Kidney glomerular epithelial cell (primary cell): ENCODE measurements around the gene TPRX1.
"Not testable (repeated sequence)": the region's sequence is repeated elsewhere in the genome, so short reads cannot be mapped to it uniquely, and the experiment has no call there.

Experiments used
- DNase-seq: peaks from one replicate; lab custom pipeline; 2025; lab: John Stamatoyannopoulos, UW

Gene TPRX1, protein sequence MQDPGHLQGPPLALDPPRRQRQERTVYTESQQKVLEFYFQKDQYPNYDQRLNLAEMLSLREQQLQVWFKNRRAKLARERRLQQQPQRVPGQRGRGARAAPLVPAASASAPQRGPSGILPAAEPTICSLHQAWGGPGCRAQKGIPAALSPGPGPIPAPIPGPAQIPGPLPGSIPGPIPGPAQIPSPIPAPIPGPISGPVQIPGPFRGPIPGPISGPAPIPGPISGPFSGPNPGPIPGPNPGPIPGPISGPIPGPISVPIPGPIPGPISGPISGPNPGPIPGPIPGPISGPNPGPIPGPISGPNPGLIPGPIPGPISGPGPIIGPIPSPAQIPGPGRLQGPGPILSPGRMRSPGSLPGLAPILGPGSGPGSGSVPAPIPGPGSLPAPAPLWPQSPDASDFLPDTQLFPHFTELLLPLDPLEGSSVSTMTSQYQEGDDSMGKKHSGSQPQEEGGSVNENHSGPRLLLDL

DNA sequence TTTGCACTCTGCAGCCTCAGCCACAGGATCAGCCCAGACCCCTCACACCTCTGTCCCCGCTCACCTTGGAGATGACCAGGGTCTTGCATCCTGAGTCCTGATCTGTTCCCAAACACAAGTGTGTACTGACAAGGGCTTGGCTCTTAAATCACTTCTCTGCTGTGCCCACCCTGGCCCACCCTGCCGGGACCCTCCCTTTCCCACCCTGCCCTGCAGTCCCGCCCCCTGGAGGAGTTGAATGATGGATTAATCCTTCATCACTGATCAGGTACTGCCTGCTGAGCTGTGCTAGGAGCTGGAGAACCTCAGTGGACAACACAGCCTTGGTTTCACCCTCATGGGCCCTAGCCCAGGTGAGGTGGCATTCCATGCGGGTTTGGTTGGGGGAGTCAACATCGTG, at the start of gene TPRX1:
Gene TPRX1 (minus strand): TSS at position 101 of the 400 bp plus-strand sequence. CDS start 12 bp downstream, at position 89.
- DNase-seq = not testable (repeated sequence)

DNA sequence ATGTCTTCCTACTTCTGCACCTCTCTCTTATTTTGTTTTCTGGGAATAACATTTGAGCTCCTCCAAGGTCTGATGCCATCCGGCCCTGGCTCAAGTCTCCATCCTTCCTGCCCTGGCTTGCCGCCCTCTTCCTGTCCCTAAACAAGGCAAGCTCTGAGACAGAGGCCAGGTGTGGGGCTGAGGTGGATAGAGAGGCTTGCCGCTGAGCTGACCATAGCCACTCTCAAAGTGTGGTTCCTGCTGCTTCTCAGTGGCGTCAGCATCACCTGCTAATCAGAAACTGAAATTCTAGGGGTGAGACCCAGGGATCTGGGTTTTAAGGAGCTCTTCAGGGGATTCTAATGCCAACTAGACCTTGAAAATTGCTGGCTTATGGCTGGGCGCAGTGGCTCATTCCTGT, 48.7 kb upstream of the TPRX1 start:
- no peak for DNase-seq

DNA sequence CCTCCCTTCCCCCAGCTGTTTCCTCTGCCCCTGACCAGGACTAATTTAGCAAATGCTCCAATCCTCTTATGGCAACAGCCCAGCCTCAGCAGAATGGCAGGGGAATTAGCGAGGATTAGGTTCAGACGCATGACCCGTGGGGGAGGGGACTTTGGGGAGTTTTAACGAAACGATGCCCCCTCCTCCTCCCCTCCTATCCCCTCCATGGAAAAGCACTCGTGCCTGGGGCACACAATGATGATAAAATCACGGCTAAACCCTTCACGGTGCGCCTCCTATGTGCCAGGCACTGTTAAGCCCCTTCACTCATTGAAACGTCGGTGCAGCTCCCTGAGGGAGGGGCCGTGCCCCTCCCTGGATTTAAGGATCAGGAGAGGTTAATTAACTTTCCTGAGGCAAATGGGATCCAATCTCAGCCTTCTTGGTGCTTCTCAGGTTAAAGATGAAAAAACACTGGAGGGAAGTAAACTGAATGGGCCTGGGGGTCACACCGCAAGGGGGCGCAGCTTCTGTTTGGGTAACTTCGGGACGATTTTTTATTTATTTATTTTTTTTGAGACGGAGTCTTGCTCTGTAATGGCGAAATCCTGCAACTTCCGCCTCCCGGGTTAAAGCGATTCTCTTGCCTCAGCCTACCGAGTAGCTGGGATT, 44.6 kb upstream of the TPRX1 start:
- no peak for DNase-seq

DNA sequence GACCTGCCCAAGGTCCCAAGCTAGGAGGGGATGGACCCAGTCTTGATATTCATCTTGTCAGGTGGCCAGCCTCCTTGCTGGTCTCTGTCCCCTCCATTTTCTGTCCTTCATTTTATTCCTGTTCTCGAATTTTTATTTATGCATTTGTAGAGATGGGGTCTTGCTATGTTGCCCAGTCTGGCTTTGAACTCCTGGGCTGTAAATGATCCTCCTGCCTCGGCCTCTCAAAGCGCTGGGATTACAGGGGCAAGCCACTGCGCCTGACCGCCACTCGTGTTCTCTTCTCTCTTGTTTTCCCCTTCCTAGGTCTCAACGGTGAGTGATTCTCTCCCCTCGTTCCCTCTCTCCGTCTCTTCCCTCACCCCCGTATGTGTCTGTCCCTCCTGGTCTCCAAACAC, 44.1 kb upstream of the TPRX1 start:
- no peak for DNase-seq

DNA sequence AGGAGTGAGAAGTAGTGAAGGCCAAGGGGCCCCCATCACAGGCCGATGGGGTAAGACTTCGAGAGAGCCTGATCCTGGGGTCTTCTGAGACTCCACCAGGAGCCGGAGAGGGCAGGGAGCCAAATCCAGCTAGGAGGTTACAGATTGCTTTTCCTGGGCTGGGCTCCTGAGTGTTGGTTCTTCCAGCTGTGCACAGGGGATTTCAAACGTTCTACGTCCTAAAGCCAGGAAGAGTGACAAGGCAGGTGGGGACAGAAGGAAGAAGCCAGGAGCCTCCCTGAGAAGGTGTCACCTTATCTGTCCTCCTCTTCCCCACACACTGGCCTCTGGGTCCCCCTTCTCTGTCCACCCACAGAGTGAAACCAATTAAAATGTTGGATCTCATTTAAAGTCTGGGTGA, 38.6 kb upstream of the TPRX1 start:
- no peak for DNase-seq

DNA sequence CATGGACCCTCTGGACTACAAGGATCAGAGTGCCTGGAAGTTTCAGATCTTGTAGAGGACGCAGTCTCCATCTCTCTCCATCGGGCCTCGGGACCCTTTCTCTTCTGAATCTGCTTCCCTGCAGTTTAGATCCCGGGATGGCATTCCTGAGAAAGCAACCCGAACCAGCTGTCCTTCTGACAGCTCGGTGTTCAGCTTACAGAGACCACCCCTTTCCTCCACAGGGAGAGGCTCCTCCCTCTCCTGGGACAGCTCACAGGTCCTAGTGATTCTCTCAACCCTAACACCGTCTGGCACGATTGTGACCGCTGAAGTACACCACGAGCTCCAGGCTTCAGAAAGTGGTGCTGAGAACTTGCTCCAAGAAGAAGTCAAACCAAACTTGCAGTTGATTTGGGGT, 35.6 kb upstream of the TPRX1 start:
- DNase-seq = peak; percentile 1

DNA sequence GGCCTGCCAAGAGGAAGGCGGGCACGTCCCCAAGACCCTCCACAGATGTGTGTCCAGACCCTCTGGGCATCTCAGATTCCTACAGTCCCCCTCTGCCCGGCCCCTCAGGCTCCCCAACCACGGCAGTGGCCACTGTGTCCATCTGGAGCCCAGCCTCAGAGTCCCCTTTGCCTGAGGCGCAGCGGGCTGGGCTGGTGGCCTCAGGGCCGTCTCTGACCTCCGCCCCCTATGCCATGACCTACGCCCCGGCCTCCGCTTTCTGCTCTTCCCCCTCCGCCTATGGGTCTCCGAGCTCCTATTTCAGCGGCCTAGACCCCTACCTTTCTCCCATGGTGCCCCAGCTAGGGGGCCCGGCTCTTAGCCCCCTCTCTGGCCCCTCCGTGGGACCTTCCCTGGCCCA, 35.1 kb upstream of the TPRX1 start:
- no peak for DNase-seq

DNA sequence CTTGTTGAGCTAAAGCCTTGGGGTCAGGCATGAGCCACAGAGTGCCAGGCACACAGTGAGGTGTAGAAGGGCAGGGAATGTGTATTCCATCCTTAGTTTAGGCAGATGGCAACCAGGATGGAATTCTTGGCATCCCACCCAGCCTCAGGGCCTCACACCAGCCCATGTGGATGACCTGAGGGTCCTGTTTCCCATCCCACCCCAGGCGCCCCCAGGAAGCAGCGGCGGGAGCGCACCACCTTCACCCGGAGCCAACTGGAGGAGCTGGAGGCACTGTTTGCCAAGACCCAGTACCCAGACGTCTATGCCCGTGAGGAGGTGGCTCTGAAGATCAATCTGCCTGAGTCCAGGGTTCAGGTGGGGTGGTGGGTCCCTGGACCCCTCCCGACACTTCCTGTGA, 31.7 kb upstream of the TPRX1 start:
- DNase-seq = no peak

DNA sequence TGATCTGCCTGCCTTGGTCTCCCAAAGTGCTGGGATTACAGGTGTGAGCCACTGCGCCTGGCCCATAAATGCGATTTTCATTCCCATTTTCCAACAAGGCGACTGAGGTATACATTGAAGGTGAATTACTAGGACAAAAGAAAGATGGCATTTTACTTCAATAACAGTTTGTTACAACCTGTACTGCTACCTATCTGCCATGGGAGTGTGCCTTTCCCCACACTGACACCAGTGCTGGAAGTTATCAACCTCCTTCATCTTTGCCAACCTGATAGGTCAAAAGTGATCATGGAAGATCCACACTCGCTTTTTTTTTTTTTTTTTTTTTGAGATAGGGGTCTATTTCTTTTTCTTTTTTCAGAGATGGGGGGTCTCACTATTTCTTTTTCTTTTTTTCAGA, 28.4 kb upstream of the TPRX1 start:
- no peak for DNase-seq

DNA sequence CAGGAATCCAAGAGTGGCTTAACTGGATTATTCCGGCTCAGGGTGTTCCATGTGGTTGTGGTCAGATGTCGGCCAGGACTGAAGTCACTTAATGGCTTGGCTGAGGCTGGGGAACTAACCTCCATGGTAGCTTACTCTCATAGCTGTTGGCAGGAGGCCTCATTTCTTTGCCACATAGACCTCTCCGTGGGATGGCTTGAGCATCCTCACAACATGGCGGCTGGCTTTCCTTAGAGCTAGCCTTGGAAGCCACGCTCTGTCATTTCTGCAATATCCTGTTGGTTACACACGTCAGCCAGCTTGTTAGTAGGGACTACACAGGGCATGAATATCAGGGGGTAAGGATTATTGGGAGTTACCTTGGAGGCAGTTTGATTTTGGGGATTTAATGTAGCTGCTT, 22.4 kb upstream of the TPRX1 start:
- no peak for DNase-seq

DNA sequence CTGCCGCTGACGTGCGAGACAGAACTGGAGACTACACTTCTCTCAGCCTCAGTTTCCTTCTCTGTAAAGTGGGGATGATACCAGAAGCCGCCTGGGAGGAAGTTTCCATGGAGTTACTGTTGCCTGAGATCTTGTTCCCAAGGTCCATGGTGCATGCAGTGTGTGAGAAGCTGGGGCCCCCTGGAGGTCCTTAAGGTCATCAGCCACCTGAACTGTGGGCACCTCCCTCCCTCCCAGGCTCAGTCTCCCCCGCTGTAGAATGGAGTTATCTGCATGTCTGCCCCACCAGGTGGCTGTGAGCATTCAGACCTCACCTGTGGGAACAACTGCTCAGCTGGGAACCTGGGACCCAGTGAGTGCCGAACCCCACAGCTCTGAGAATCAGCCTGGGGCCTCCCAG, 20.0 kb upstream of the TPRX1 start:
- DNase-seq = no peak

DNA sequence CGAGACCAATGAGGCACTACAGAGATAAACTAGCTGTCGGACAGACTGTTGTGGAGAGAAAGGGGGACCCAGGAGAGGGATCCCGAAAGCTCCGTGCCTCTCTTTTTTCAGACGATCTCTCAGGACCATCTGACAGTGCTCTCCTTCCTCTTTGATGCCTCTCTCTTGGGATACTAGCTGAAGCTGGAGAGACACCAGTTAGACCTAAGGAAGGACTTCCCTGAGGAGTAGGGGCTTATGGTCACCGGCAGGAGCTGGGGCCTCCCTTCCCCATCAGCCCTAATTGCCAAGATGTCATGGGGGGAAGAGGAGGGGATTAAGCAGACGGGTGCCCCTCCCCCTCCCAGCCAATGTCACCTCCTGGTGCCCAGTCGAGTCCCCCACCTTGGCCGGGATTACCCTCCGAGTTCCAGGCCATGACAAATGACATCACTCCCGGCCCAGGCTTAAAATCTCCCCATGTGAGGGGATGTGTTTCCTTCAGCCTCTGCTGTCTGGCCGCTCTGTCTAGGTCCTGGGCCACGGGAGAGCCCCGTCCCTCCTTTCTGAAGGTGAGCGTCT, 17.2 kb upstream of the TPRX1 start, which contains the start of gene CRX:
Gene CRX (plus strand): TSS at position 478 of the 561 bp plus-strand sequence. CDS start 12,507 bp downstream, outside the sequence.
- DNase-seq = no peak

DNA sequence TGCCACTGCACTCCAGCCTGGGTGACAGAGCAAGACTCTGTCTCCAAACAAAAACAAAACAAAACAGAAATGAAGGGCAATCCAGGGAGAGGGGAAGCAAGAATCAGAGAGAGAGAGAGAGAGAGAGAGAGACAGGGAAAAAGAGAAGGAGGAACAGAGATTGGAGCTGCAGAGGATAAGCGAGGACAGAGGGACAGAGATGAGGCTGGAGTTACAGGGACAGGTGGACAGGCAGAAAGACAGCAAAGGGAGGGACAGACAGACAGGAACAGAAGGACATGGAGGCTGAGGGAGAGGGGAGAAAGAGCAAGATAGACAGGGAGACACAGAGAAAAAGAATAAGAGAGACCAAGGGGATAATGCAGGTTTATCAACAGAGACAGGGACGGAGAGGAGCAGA, 16.1 kb upstream of the TPRX1 start:
- no peak for DNase-seq

DNA sequence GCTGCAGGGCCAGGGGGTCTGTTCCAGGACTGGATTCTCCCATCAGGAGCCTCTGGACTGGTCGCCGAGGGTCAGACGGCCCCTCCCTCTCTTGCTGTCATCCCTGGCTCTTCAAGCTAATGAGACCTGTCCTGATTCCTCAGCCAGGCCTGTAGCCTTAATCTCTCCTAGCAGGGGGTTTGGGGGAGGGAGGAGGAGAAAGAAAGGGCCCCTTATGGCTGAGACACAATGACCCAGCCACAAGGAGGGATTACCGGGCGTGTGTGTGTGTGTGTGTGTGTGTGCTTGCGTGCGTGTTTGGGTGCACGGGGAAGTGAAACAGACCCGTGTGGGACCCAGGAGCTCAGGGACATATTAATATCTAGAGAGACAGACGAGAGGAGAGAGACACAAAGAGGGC, 15.5 kb upstream of the TPRX1 start:
- DNase-seq = no peak

DNA sequence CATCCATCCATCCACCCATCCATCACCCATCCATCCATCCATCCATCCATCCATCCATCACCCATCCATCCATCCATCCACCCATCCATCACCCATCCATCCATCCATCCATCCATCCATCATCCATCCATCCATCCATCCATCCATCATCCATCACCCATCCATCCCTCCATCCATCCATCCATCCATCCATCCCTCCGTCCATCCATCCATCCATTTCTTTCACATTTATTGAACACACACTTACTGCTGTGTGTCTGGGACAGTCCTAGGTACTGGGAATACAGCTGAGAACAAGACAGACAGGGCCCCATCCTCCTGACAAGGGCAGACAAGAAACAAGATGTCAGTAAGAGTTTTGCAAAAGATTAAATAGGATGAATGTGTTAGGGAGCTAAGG, 13.9 kb upstream of the TPRX1 start:
- not testable (repeated sequence) for DNase-seq

DNA sequence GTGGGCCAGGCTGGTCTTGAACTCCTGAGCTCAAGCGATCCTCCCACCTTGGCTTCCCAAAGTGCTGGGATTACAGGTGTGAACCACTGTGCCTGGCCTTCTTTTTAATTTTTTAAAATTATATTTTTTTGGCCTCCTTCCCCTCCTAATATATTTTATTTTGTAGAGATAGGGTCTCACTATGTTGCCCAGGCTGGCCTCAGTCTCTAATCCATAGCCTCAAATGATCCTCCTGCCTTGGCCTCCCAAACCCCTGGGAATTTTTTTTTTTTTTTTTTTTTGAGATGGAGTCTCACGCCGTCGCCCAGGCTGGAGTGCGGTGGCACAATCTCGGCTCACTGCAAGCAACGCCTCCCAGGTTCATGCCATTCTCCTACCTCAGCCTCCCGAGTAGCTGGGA, 11.9 kb upstream of the TPRX1 start:
- DNase-seq = not testable (repeated sequence)

DNA sequence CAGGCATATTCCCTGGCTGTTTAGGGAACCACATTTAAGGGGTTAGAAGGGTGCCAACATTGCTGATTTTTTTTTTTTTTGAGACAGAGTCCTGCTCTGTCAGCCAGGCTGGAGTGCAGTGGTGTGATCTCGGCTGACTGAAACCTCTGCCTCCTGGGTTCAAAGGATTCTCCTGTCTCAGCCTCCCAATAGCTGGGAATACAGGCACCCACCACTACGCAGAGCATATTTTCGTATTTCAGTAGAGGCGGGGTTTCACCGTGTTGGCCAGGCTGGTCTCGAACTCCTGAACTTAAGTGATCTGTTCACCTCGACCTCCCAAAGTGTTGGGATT, 9.6 kb upstream of the TPRX1 start:
- no peak for DNase-seq

DNA sequence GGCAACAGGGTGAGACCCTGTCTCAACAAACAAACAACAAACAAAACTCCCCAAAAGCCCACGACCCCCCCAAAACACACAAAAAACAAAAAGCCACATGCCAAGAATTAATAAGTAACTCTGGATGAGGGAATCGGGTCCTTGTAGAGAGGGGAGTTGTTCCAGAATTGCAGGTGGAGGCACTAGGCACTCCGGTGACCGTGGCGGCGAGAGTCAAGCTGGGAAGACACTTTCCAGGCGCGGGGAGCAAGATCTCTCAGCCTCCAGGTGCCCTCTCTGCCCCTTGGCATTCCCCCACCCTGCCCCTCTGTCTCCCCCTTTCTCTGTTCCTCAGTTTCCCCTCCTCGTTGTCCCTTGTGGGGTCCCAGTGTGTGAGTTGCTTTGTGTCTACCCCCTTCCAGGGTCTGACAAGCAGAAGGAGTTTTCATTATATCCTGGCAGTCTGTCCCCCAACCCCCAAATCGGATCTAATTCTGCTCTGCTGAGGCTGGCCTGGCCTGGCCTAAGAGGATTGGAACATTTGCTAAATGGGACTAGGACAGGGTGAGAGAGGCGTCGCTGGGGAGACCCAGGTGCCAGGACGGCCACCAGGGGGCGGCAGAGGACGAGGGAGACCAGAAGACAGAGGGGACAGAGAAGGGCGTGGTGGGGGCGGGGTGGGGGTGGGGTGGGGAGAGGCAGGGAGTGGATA, 9.1 kb upstream of the TPRX1 start:
- peak; percentile 0 for DNase-seq

DNA sequence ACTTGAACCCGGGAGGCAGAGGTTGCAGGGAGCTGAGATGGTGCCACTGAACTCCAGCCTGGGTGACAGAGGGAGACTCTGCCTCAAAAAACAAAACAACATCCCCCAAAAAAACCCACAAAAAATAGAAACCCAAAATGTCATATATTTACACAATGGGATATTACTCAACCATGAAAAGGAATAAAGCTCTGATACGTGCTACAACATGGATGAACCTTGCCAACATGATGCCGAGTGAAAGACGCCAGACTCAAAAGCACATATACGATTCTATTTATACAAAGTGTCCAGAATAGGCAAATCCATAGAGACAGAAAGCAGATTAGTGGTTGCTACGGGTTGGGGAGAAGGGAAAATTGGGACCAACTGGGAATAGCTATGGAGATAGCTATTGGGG, 2.1 kb upstream of the TPRX1 start:
- DNase-seq = no peak

DNA sequence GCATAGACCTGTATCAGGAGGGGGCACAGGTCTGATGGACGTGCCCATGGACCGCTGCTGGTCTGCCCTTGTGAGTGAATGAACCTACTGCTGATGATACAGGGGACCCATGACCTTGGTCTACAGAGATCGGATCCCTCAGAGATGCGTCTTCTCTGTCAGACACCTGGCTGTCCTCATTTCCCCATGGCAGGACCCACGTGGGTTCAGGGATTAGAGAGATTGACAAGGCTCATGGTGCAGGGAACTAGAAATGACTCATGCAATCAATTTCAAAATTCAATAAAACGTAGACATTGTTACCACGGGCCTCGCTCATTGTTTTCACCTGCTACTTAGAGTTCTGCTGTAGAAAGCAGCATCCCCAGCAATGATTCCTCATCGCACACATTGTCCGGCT, 962 bp upstream of the TPRX1 start:
- DNase-seq = no peak

DNA sequence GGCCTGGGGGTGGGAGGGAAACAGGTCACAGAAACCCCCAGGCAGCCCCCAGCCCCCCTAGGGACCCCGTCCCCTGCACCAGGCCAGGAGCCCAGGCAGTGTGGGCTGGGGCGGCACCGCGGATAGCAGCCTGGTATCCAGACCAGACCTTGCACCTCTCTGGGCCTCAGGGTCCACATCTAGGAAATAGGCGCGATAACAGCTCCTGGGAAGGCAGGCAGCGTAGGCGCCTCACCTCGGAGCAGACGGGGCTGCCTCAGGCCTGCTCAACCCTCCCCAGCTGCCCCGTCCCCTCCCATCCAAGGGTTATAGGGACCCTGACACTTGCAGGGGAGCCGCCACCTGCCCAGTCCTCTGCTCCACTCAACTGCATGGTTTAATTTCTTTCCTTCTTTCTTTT, 680 bp downstream of the TPRX1 start:
- not testable (repeated sequence) for DNase-seq

DNA sequence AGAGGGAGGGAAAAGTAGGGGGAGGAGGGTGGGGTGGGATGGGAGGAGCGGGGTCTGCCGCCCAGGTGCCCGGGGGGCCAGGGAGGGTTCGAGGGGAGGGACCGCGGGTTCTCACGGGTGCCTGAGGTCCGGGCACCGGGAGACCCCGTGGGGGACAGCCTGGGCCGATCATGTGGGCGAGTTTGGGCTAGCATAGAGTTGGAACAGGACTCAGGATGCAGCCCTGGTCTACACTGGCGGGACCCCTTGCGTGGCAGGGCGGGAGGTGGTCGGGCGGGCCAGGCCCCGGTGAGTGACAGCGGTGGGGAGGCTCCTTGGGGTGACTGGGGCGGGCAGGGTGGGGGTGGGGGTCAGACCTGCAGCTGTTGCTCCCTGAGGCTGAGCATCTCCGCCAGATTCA, 1.2 kb downstream of the TPRX1 start:
- DNase-seq = not testable (repeated sequence)
